ENCODE measurements around the gene TMUB1.

TMUB1 gene

GRCh38 chr7:151089893-151090730, 6.8 kb upstream of the TMUB1 start:
- Histone ChIP-seq H3K4me3 (ENCODE audit: low read length) (no peak overlapping the region), H3K4me1 (ENCODE audit: control insufficient read depth, low read depth, low read length) (peaks cover 15% of the 10 kb centered on the region), H3K18ac (ENCODE audit: low read length) (no peak overlapping the region), H3K36me3 (ENCODE audit: control insufficient read depth, insufficient read depth, low read length) (peaks cover 2% of the 10 kb centered on the region), H3K27me3 (ENCODE audit: insufficient read depth, low read length, poor library complexity) (no peaks in the 10 kb centered on the region), H3K27ac (ENCODE audit: low read depth, low read length) (no peak overlapping the region), H3K4me2 (ENCODE audit: low read length) (no peak overlapping the region), H3K79me2 (ENCODE audit: control insufficient read depth, insufficient read depth, low read length) (peaks cover 22% of the 10 kb centered on the region), H3K56ac (ENCODE audit: low read length) (peak overlapping the region; percentile 42), H2AK5ac (ENCODE audit: low read length) (no peak overlapping the region), H2BK5ac (ENCODE audit: low read length) (no peak overlapping the region), H4K5ac (ENCODE audit: low read length) (no peak overlapping the region), H3K23ac (ENCODE audit: low read length) (no peak overlapping the region), H3K79me1 (ENCODE audit: low read length) (peaks cover 36% of the 10 kb centered on the region), H4K8ac (ENCODE audit: low read depth, low read length) (no peak overlapping the region), H3K9ac (ENCODE audit: low read length) (peak overlapping the region; percentile 9), H3K4ac (ENCODE audit: low read depth, low read length) (no peak overlapping the region), H2BK15ac (replicated peaks; ENCODE audit: low read depth) (no peak overlapping the region), H2BK120ac (ENCODE audit: low read depth, low read length) (no peak overlapping the region)
- DNase-seq = no peak
- WGBS (ENCODE audit: extremely low coverage, insufficient coverage, low lambda C conversion rate) = no CpG with 5 or more reads among the region's 22 CpGs

- Histone ChIP-seq H3K4me1 (ENCODE audit: control insufficient read depth, low read depth, low read length) (peaks cover 15% of the 10 kb centered on the region), H3K27ac (ENCODE audit: low read depth, low read length) (no peak overlapping the region), H2BK120ac (ENCODE audit: low read depth, low read length) (no peak overlapping the region), H2BK15ac (replicated peaks; ENCODE audit: low read depth) (no peak overlapping the region), H3K9ac (ENCODE audit: low read length) (peak overlapping the region; percentile 9), H3K36me3 (ENCODE audit: control insufficient read depth, insufficient read depth, low read length) (peaks cover 2% of the 10 kb centered on the region), H3K4me3 (ENCODE audit: low read length) (no peak overlapping the region), H4K5ac (ENCODE audit: low read length) (no peak overlapping the region), H3K56ac (ENCODE audit: low read length) (peak overlapping the region; percentile 62), H2BK5ac (ENCODE audit: low read length) (no peak overlapping the region), H4K8ac (ENCODE audit: low read depth, low read length) (no peak overlapping the region), H3K27me3 (ENCODE audit: insufficient read depth, low read length, poor library complexity) (no peaks in the 10 kb centered on the region), H3K79me1 (ENCODE audit: low read length) (peaks cover 32% of the 10 kb centered on the region), H3K4ac (ENCODE audit: low read depth, low read length) (no peak overlapping the region), H2AK5ac (ENCODE audit: low read length) (no peak overlapping the region), H3K23ac (ENCODE audit: low read length) (no peak overlapping the region), H3K79me2 (ENCODE audit: control insufficient read depth, insufficient read depth, low read length) (peaks cover 21% of the 10 kb centered on the region), H3K18ac (ENCODE audit: low read length) (no peak overlapping the region), H3K4me2 (ENCODE audit: low read length) (peak overlapping the region; percentile 14)
- peak; percentile 61 for DNase-seq
- WGBS (ENCODE audit: extremely low coverage, insufficient coverage, low lambda C conversion rate) = no CpG with 5 or more reads among the region's 30 CpGs
Observed at GRCh38 chr7:151088856-151089699, 5.8 kb upstream of the TMUB1 start.

GRCh38 chr7:151088019-151088855, 4.9 kb upstream of the TMUB1 start:
- Histone ChIP-seq H4K8ac (ENCODE audit: low read depth, low read length) (no peak overlapping the region), H3K36me3 (ENCODE audit: control insufficient read depth, insufficient read depth, low read length) (peaks cover 2% of the 10 kb centered on the region), H3K56ac (ENCODE audit: low read length) (peak overlapping the region; percentile 98), H4K5ac (ENCODE audit: low read length) (no peak overlapping the region), H3K4me3 (ENCODE audit: low read length) (peak overlapping the region; percentile 82), H3K23ac (ENCODE audit: low read length) (peak overlapping the region; percentile 59), H2BK15ac (replicated peaks; ENCODE audit: low read depth) (no peak overlapping the region), H2BK5ac (ENCODE audit: low read length) (no peak overlapping the region), H3K4me1 (ENCODE audit: control insufficient read depth, low read depth, low read length) (peaks cover 15% of the 10 kb centered on the region), H2BK120ac (ENCODE audit: low read depth, low read length) (no peak overlapping the region), H3K4me2 (ENCODE audit: low read length) (peak overlapping the region; percentile 91), H3K79me1 (ENCODE audit: low read length) (peaks cover 28% of the 10 kb centered on the region), H3K27me3 (ENCODE audit: insufficient read depth, low read length, poor library complexity) (no peaks in the 10 kb centered on the region), H3K18ac (ENCODE audit: low read length) (no peak overlapping the region), H3K79me2 (ENCODE audit: control insufficient read depth, insufficient read depth, low read length) (peaks cover 16% of the 10 kb centered on the region), H2AK5ac (ENCODE audit: low read length) (peak overlapping the region; percentile 9), H3K4ac (ENCODE audit: low read depth, low read length) (no peak overlapping the region), H3K27ac (ENCODE audit: low read depth, low read length) (no peak overlapping the region), H3K9ac (ENCODE audit: low read length) (peak overlapping the region; percentile 93)
- no peak for DNase-seq
- WGBS (ENCODE audit: extremely low coverage, insufficient coverage, low lambda C conversion rate) = no CpG with 5 or more reads among the region's 16 CpGs

- peaks cover 25% of the 10 kb centered on the region for H3K79me1 ChIP-seq (ENCODE audit: low read length)
- H3K27me3 ChIP-seq (ENCODE audit: insufficient read depth, low read length, poor library complexity) = no peaks in the 10 kb centered on the region
- no peak overlapping the region for H4K8ac ChIP-seq (ENCODE audit: low read depth, low read length)
- H3K4ac ChIP-seq (ENCODE audit: low read depth, low read length) = peak overlapping the region; percentile 27
- no peak overlapping the region for H2BK5ac ChIP-seq (ENCODE audit: low read length)
- peak overlapping the region; percentile 91 for H3K4me2 ChIP-seq (ENCODE audit: low read length)
- peaks cover 2% of the 10 kb centered on the region for H3K36me3 ChIP-seq (ENCODE audit: control insufficient read depth, insufficient read depth, low read length)
- peak overlapping the region; percentile 82 for H3K4me3 ChIP-seq (ENCODE audit: low read length)
- H3K56ac ChIP-seq (ENCODE audit: low read length) = peak overlapping the region; percentile 98
- H3K4me1 ChIP-seq (ENCODE audit: control insufficient read depth, low read depth, low read length) = peaks cover 18% of the 10 kb centered on the region
- DNase-seq = no peak
- no peak overlapping the region for H2BK15ac ChIP-seq (replicated peaks; ENCODE audit: low read depth)
- peak overlapping the region; percentile 93 for H3K9ac ChIP-seq (ENCODE audit: low read length)
- peak overlapping the region; percentile 59 for H3K23ac ChIP-seq (ENCODE audit: low read length)
- peak overlapping the region; percentile 1 for H3K27ac ChIP-seq (ENCODE audit: low read depth, low read length)
- H2BK120ac ChIP-seq (ENCODE audit: low read depth, low read length) = no peak overlapping the region
- H4K5ac ChIP-seq (ENCODE audit: low read length) = no peak overlapping the region
- no CpG with 5 or more reads among the region's 70 CpGs for WGBS (ENCODE audit: extremely low coverage, insufficient coverage, low lambda C conversion rate)
- H2AK5ac ChIP-seq (ENCODE audit: low read length) = peak overlapping the region; percentile 9
- H3K79me2 ChIP-seq (ENCODE audit: control insufficient read depth, insufficient read depth, low read length) = peaks cover 16% of the 10 kb centered on the region
- H3K18ac ChIP-seq (ENCODE audit: low read length) = peak overlapping the region; percentile 57
Observed at GRCh38 chr7:151087245-151088018, 4.1 kb upstream of the TMUB1 start.

GRCh38 chr7:151086802-151087244, 3.5 kb upstream of the TMUB1 start:
- Histone ChIP-seq H4K8ac (ENCODE audit: low read depth, low read length) (no peak overlapping the region), H2BK120ac (ENCODE audit: low read depth, low read length) (no peak overlapping the region), H3K18ac (ENCODE audit: low read length) (peak overlapping the region; percentile 57), H3K23ac (ENCODE audit: low read length) (peak overlapping the region; percentile 94), H4K5ac (ENCODE audit: low read length) (no peak overlapping the region), H3K9ac (ENCODE audit: low read length) (peak overlapping the region; percentile 93), H3K4ac (ENCODE audit: low read depth, low read length) (peak overlapping the region; percentile 27), H2BK5ac (ENCODE audit: low read length) (no peak overlapping the region), H3K79me1 (ENCODE audit: low read length) (peaks cover 22% of the 10 kb centered on the region), H2BK15ac (replicated peaks; ENCODE audit: low read depth) (no peak overlapping the region), H3K4me2 (ENCODE audit: low read length) (peak overlapping the region; percentile 91), H3K4me1 (ENCODE audit: control insufficient read depth, low read depth, low read length) (peaks cover 20% of the 10 kb centered on the region), H3K27me3 (ENCODE audit: insufficient read depth, low read length, poor library complexity) (no peaks in the 10 kb centered on the region), H3K4me3 (ENCODE audit: low read length) (peak overlapping the region; percentile 82), H3K27ac (ENCODE audit: low read depth, low read length) (no peak overlapping the region), H3K56ac (ENCODE audit: low read length) (peak overlapping the region; percentile 98), H3K36me3 (ENCODE audit: control insufficient read depth, insufficient read depth, low read length) (peaks cover 2% of the 10 kb centered on the region), H3K79me2 (ENCODE audit: control insufficient read depth, insufficient read depth, low read length) (peaks cover 11% of the 10 kb centered on the region), H2AK5ac (ENCODE audit: low read length) (no peak overlapping the region)
- peak; percentile 53 for DNase-seq
- no CpG with 5 or more reads among the region's 56 CpGs for WGBS (ENCODE audit: extremely low coverage, insufficient coverage, low lambda C conversion rate)

All from mesendoderm (in vitro differentiated cells).